Measurements from ENCODE around the gene HLCS. TPM values are rescaled to one million over a fixed set of nuclear protein-coding genes. Genes with fewer than 3 reads are reported as not detected.
A peak's percentile ranks its signal among the peaks of the same experiment; 100 is the strongest.

The HLCS gene
- total RNA-seq, 1 donor from 2014 or later = 25.0 TPM

- Mint-ChIP-seq H3K27ac (no peak overlapping the region), H3K4me3 (no peak overlapping the region), H3K36me3 (peaks cover 34% of the 10 kb centered on the region), H3K27me3 (ENCODE audit: insufficient read depth, low read depth) (peaks cover 16% of the 10 kb centered on the region), H3K4me1 (peaks cover 23% of the 10 kb centered on the region), H3K9me3 (peaks cover 7% of the 10 kb centered on the region)
- Histone ChIP-seq H3K4me1 (peaks cover 38% of the 10 kb centered on the region), H2AFZ (replicated peaks) (no peak overlapping the region), H3K9me3 (ENCODE audit: low read depth) (peaks cover under 1% of the 10 kb centered on the region), H3K36me3 (no peaks in the 10 kb centered on the region), H3K4me2 (no peak overlapping the region), H3K27me3 (no peaks in the 10 kb centered on the region), H3F3A (ENCODE audit: low read depth) (peaks cover 14% of the 10 kb centered on the region), H3K4me3 (no peak overlapping the region), H3K27ac (no peak overlapping the region), H3K9ac (no peak overlapping the region), H4K20me1 (ENCODE audit: low read depth) (no peaks in the 10 kb centered on the region), H3K79me2 (ENCODE audit: low read depth) (no peaks in the 10 kb centered on the region)
- no peak for TF ChIP-seq EZH2phosphoT487 (IDR thresholded peaks at IDR 0.05)
- no peak for TF ChIP-seq CTCF (IDR thresholded peaks at IDR 0.05)
- no peak for TF ChIP-seq EZH2 (IDR thresholded peaks at IDR 0.05)
- no peak for DNase-seq (ENCODE audit: low spot score)
Measured at GRCh38 chr21:36890086-36890485, 76.4 kb downstream of the HLCS start.

DNA sequence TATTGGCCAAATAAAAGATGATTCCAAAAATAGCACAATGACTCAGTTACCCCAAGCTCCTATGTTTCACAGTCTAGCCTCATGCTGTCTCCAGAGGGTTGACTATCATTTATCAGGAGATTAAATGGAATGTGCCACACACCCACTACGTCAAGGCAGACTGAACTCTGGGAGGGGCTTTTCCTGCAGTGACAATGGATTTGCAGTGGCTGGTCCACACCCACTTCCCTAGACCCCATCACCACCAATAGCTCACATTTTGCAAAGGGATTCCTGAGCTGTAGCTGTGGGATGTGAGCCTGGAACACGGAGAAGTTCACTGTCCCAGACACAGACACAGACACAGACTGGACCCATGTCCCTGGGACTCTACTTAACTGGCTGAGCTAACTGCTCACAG lies 77.1 kb downstream of the HLCS start:
- TF ChIP-seq EZH2phosphoT487 (IDR thresholded peaks at IDR 0.05) = no peak
- TF ChIP-seq EZH2 (IDR thresholded peaks at IDR 0.05) = no peak
- TF ChIP-seq CTCF (IDR thresholded peaks at IDR 0.05) = no peak
- Histone ChIP-seq H3F3A (ENCODE audit: low read depth) (peaks cover 14% of the 10 kb centered on the region), H3K4me2 (no peak overlapping the region), H4K20me1 (ENCODE audit: low read depth) (no peaks in the 10 kb centered on the region), H3K4me1 (peaks cover 38% of the 10 kb centered on the region), H3K79me2 (ENCODE audit: low read depth) (no peaks in the 10 kb centered on the region), H3K27me3 (no peaks in the 10 kb centered on the region), H3K9ac (no peak overlapping the region), H2AFZ (replicated peaks) (no peak overlapping the region), H3K36me3 (no peaks in the 10 kb centered on the region), H3K27ac (no peak overlapping the region), H3K9me3 (ENCODE audit: low read depth) (peaks cover 5% of the 10 kb centered on the region), H3K4me3 (no peak overlapping the region)
- Mint-ChIP-seq H3K27ac (no peak overlapping the region), H3K36me3 (peaks cover 34% of the 10 kb centered on the region), H3K4me3 (no peak overlapping the region), H3K27me3 (ENCODE audit: insufficient read depth, low read depth) (peaks cover 16% of the 10 kb centered on the region), H3K4me1 (peaks cover 23% of the 10 kb centered on the region), H3K9me3 (peaks cover 10% of the 10 kb centered on the region)
- DNase-seq (ENCODE audit: low spot score) = no peak

- no peak overlapping the region for H2AFZ ChIP-seq (replicated peaks)
- peaks cover 35% of the 10 kb centered on the region for H3K36me3 Mint-ChIP-seq
Measured at GRCh38 chr21:36888466-36888865, 78.0 kb downstream of the HLCS start.

More at GRCh38 chr21:36888466-36888865, 78.0 kb downstream of the HLCS start:
- Histone ChIP-seq H3K4me3 (no peak overlapping the region), H3K79me2 (ENCODE audit: low read depth) (no peaks in the 10 kb centered on the region), H3K9ac (no peak overlapping the region), H3K36me3 (no peaks in the 10 kb centered on the region), H3K4me2 (peak overlapping the region; percentile 35), H4K20me1 (ENCODE audit: low read depth) (no peaks in the 10 kb centered on the region), H3K9me3 (ENCODE audit: low read depth) (peaks cover 5% of the 10 kb centered on the region), H3K4me1 (peaks cover 38% of the 10 kb centered on the region), H3K27ac (no peak overlapping the region), H3F3A (ENCODE audit: low read depth) (peaks cover 14% of the 10 kb centered on the region), H3K27me3 (no peaks in the 10 kb centered on the region)
- no peak overlapping the region for H3K27ac Mint-ChIP-seq
- no peak for DNase-seq (ENCODE audit: low spot score)
- H3K4me1 Mint-ChIP-seq = peaks cover 23% of the 10 kb centered on the region
- peaks cover 19% of the 10 kb centered on the region for H3K27me3 Mint-ChIP-seq (ENCODE audit: insufficient read depth, low read depth)
- TF ChIP-seq EZH2 (IDR thresholded peaks at IDR 0.05) = no peak
- TF ChIP-seq CTCF (IDR thresholded peaks at IDR 0.05) = no peak
- no peak for TF ChIP-seq EZH2phosphoT487 (IDR thresholded peaks at IDR 0.05)
- no peak overlapping the region for H3K4me3 Mint-ChIP-seq
- H3K9me3 Mint-ChIP-seq = peaks cover 18% of the 10 kb centered on the region
